ENCODE measurements around the gene COBLL1. TPM values are rescaled to one million over a fixed set of nuclear protein-coding genes. Genes with fewer than 3 reads are reported as not detected.

Gene COBLL1
- total and polyA plus RNA-seq, 2 donors (not counting 1 experiment from before 2014, with no cell fraction given) = 10.1 to 11.9 TPM

GRCh38 chr2:164671664-164672396 is 169.8 kb downstream of the COBLL1 start:
- no peaks in the 10 kb centered on the region for H3K27me3 ChIP-seq (ENCODE audit: control insufficient read depth, insufficient read depth, low read length)
- no peaks in the 10 kb centered on the region for H3K36me3 ChIP-seq (ENCODE audit: control insufficient read depth, insufficient read depth, low read length)
- H3K4me3 ChIP-seq (replicated peaks in 1 of 4; ENCODE audit: control extremely low read depth in 1 of 4, insufficient read depth in 1 of 4, low read depth in 3 of 4, low read length in 4 of 4) = no peak overlapping the region
- no peaks in the 10 kb centered on the region for H3K4me1 ChIP-seq (ENCODE audit: control insufficient read depth, extremely low read depth, insufficient read depth, low read length)
- no peak overlapping the region for H2AFZ ChIP-seq (ENCODE audit: low read length)
- H3K27ac ChIP-seq (ENCODE audit: insufficient read depth, low read length) = no peak overlapping the region
- no peaks in the 10 kb centered on the region for H3K79me2 ChIP-seq (ENCODE audit: control insufficient read depth, insufficient read depth, low read length)
- H3K4me2 ChIP-seq (ENCODE audit: extremely low read depth, insufficient read depth, low read length) = no peak overlapping the region
- TF ChIP-seq, protein P1, sequence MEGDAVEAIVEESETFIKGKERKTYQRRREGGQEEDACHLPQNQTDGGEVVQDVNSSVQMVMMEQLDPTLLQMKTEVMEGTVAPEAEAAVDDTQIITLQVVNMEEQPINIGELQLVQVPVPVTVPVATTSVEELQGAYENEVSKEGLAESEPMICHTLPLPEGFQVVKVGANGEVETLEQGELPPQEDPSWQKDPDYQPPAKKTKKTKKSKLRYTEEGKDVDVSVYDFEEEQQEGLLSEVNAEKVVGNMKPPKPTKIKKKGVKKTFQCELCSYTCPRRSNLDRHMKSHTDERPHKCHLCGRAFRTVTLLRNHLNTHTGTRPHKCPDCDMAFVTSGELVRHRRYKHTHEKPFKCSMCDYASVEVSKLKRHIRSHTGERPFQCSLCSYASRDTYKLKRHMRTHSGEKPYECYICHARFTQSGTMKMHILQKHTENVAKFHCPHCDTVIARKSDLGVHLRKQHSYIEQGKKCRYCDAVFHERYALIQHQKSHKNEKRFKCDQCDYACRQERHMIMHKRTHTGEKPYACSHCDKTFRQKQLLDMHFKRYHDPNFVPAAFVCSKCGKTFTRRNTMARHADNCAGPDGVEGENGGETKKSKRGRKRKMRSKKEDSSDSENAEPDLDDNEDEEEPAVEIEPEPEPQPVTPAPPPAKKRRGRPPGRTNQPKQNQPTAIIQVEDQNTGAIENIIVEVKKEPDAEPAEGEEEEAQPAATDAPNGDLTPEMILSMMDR (conservative IDR thresholded peaks at IDR 0.05 in 1 of 2, IDR thresholded peaks at IDR 0.05 in 1 of 2; ENCODE audit: low read depth in 1 of 2, low read length in 2 of 2) = no peak
- no peak for TF ChIP-seq EZH2 (IDR thresholded peaks at IDR 0.05; ENCODE audit: low read length, missing control alignments)
- DNase-seq (ENCODE audit: low read depth in 2 of 2) = peak in 1 of 2 donors; percentile 59
- no peak overlapping the region for H3K9ac ChIP-seq (ENCODE audit: insufficient read depth, low read length)
- H4K20me1 ChIP-seq (ENCODE audit: control insufficient read depth, extremely low read depth, insufficient read depth, low read length) = no peaks in the 10 kb centered on the region
- no peaks in the 10 kb centered on the region for H3K9me3 ChIP-seq (ENCODE audit: control insufficient read depth, insufficient read depth, low read depth, low read length)

DNA sequence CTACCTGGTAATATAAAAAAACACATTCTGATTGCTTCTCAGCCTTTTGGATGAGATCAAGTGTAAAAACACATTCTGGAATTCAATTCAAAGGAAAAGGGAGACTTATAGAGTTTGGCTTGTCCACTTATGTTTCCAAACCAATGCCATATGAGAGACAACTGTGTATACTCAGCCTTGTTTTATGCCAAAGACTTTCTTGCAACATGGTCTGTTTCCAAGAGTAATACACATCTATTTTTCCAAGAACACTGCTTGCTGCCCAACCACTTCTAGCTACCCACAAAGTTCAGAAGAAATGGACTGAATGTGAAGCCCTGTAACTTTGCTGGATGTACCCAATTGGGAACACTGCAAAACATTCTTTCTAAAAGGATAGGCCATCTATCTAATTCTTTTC is 172.3 kb downstream of the COBLL1 start:
- no peak overlapping the region for H3K27ac ChIP-seq (ENCODE audit: insufficient read depth, low read length)
- TF ChIP-seq EZH2 (IDR thresholded peaks at IDR 0.05; ENCODE audit: low read length, missing control alignments) = no peak
- TF ChIP-seq, protein P1 (conservative IDR thresholded peaks at IDR 0.05 in 1 of 2, IDR thresholded peaks at IDR 0.05 in 1 of 2; ENCODE audit: low read depth in 1 of 2, low read length in 2 of 2) = no peak
- no peak for DNase-seq (ENCODE audit: low read depth in 2 of 2)
- H3K9ac ChIP-seq (ENCODE audit: insufficient read depth, low read length) = no peak overlapping the region
- no peaks in the 10 kb centered on the region for H4K20me1 ChIP-seq (ENCODE audit: control insufficient read depth, extremely low read depth, insufficient read depth, low read length)
- H3K4me3 ChIP-seq (replicated peaks in 1 of 4; ENCODE audit: control extremely low read depth in 1 of 4, insufficient read depth in 1 of 4, low read depth in 3 of 4, low read length in 4 of 4) = no peak overlapping the region
- H2AFZ ChIP-seq (ENCODE audit: low read length) = no peak overlapping the region
- no peaks in the 10 kb centered on the region for H3K4me1 ChIP-seq (ENCODE audit: control insufficient read depth, extremely low read depth, insufficient read depth, low read length)
- no peaks in the 10 kb centered on the region for H3K36me3 ChIP-seq (ENCODE audit: control insufficient read depth, insufficient read depth, low read length)
- no peaks in the 10 kb centered on the region for H3K79me2 ChIP-seq (ENCODE audit: control insufficient read depth, insufficient read depth, low read length)
- no peak overlapping the region for H3K4me2 ChIP-seq (ENCODE audit: extremely low read depth, insufficient read depth, low read length)
- no peaks in the 10 kb centered on the region for H3K27me3 ChIP-seq (ENCODE audit: control insufficient read depth, insufficient read depth, low read length)
- no peaks in the 10 kb centered on the region for H3K9me3 ChIP-seq (ENCODE audit: control insufficient read depth, insufficient read depth, low read depth, low read length)

DNA sequence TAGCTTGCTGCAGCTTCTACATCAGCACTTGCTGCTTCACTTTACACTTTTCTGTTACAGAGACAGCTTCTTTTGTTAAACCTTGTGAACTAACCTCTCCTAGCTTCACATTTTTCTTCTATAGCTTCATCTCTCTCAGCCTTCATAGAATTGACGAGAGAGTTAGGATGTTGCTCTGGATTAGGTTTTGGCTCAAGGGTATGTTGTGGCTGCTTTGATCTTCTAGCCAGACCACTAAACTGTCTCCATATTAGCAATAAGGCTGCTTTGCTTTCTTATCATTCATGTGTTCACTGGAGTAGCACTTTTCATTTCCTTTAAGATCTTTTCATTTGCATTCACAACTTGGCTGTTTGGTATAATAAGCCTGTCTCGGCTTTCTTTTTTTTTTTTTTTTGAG is 174.1 kb downstream of the COBLL1 start:
- no peaks in the 10 kb centered on the region for H3K9me3 ChIP-seq (ENCODE audit: control insufficient read depth, insufficient read depth, low read depth, low read length)
- no peaks in the 10 kb centered on the region for H3K4me1 ChIP-seq (ENCODE audit: control insufficient read depth, extremely low read depth, insufficient read depth, low read length)
- no peaks in the 10 kb centered on the region for H3K36me3 ChIP-seq (ENCODE audit: control insufficient read depth, insufficient read depth, low read length)
- no peaks in the 10 kb centered on the region for H4K20me1 ChIP-seq (ENCODE audit: control insufficient read depth, extremely low read depth, insufficient read depth, low read length)
- peak in 1 of 2 donors; percentile 58 for DNase-seq (ENCODE audit: low read depth in 2 of 2)
- no peak overlapping the region for H3K27ac ChIP-seq (ENCODE audit: insufficient read depth, low read length)
- no peak overlapping the region for H3K9ac ChIP-seq (ENCODE audit: insufficient read depth, low read length)
- TF ChIP-seq, protein P1 (conservative IDR thresholded peaks at IDR 0.05 in 1 of 2, IDR thresholded peaks at IDR 0.05 in 1 of 2; ENCODE audit: low read depth in 1 of 2, low read length in 2 of 2) = no peak
- TF ChIP-seq EZH2 (IDR thresholded peaks at IDR 0.05; ENCODE audit: low read length, missing control alignments) = no peak
- no peak overlapping the region for H3K4me3 ChIP-seq (replicated peaks in 1 of 4; ENCODE audit: control extremely low read depth in 1 of 4, insufficient read depth in 1 of 4, low read depth in 3 of 4, low read length in 4 of 4)
- H2AFZ ChIP-seq (ENCODE audit: low read length) = no peak overlapping the region
- H3K27me3 ChIP-seq (ENCODE audit: control insufficient read depth, insufficient read depth, low read length) = no peaks in the 10 kb centered on the region
- no peak overlapping the region for H3K4me2 ChIP-seq (ENCODE audit: extremely low read depth, insufficient read depth, low read length)
- no peaks in the 10 kb centered on the region for H3K79me2 ChIP-seq (ENCODE audit: control insufficient read depth, insufficient read depth, low read length)

Measured in fibroblast of lung (primary cell).